Left ventricle myocardium superior (tissue), 1 donor: Measurements from ENCODE around the gene COL20A1. TPM values are rescaled to one million over a fixed set of nuclear protein-coding genes. Genes with fewer than 3 reads are reported as not detected.

Experiments
- ATAC-seq: fragments of 200-7000 bp; cut with Tn5 transposase; one replicate; pipeline ENCODE4 v1.9.1; 2020; ENCODE audit warnings: mild to moderate bottlenecking, moderate library complexity
- DNase-seq: peaks from one replicate; pipeline ENCODE4 v3.0.0-alpha.2; 2020
- intact Hi-C: fragments of 100-400 bp; cut with micrococcal nuclease; formaldehyde crosslinking; loops from one replicate; pipeline ENCODE4 v1.11.0; 2022
- total RNA-seq: library from RNA; stranded (reverse); fragmentation: NEBNext Ultra II Directional; extraction: Animal tissue kit (Norgen Biotek cat#: 25700); gene quantifications from one replicate; pipeline ENCODE4 v1.2.1, GENCODE V29; 2021
- donor health status: DM: no; HTN: yes; CAD: no; lungs with severe emphysema.

COL20A1 gene
- total RNA-seq, 1 donor from 2014 or later = not detected

DNA sequence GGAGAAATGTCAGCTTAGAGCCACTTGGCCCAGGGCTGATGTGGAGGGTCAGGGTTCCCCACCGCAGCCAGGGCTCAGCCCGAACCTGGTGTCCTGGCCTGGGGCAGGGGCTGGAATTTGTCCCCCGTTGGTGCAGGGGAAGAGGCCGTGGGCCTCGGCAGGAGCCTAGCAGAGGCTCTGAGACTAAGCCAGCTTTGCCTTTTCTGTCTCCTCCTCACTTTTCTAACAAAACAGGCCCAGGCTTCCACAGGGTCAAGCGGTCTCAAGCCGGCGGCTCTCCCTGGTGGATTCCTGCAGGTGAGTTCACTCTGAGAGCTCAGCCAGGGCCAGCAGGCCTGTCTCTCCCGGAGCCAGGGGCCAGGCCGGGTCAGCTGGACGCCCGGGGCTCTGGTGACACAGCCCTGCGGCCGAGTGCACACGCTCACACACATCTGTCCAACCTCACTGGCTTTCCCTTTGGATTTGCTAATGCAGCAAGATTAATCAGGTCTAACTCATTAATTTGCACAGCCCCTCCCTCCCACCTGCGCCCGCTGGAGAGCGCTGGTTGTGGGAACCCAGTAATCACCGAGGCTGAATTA is 71.1 kb downstream of the COL20A1 start:
- DNase-seq (peak; percentile 20), ATAC-seq (no peak)
- intact Hi-C loops = no loop called here

- intact Hi-C loops = no loop called here
- DNase-seq = no peak
- no peak for ATAC-seq
Measured at GRCh38 chr20:63364801-63365585, 72.0 kb downstream of the COL20A1 start.

DNA sequence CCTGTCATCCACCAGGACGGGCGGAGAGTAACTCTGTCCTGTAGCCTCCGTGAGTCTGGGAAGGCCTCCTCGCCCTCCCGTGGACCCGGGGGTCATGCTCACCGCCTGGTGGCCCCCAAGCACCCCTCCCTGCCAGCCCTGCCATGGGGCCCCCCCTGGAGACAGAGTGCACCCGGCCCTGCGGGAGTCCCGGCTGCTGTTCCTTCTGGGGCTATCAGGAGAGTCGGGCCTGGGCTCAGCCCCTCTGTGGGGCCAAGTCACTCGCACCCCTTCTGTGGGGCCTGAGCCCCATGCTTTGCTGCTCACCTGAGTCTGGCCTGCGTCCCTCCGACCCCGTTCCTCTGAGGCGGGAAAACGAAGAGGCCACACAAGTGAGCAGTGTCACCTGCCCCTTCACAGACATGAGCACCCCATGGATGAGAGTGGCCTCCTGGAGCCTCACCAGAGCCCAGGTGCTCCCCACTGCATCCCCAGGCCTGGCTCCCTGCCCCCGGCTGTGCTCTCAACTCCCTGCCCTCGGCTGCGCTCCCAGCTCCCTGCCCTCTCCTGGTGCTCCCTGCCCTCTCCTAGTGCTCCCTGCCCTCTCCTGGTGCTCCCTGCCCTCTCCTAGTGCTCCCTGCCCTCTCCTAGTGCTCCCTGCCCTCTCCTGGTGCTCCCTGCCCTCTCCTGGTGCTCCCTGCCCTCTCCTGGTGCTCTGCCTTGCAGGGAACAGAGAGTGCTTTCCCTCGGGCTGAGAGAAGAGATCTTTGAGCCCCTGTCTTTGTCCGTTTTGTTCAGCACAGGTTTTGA is 72.8 kb downstream of the COL20A1 start:
- no peak for ATAC-seq
- intact Hi-C loops = no loop called here
- no peak for DNase-seq

DNA sequence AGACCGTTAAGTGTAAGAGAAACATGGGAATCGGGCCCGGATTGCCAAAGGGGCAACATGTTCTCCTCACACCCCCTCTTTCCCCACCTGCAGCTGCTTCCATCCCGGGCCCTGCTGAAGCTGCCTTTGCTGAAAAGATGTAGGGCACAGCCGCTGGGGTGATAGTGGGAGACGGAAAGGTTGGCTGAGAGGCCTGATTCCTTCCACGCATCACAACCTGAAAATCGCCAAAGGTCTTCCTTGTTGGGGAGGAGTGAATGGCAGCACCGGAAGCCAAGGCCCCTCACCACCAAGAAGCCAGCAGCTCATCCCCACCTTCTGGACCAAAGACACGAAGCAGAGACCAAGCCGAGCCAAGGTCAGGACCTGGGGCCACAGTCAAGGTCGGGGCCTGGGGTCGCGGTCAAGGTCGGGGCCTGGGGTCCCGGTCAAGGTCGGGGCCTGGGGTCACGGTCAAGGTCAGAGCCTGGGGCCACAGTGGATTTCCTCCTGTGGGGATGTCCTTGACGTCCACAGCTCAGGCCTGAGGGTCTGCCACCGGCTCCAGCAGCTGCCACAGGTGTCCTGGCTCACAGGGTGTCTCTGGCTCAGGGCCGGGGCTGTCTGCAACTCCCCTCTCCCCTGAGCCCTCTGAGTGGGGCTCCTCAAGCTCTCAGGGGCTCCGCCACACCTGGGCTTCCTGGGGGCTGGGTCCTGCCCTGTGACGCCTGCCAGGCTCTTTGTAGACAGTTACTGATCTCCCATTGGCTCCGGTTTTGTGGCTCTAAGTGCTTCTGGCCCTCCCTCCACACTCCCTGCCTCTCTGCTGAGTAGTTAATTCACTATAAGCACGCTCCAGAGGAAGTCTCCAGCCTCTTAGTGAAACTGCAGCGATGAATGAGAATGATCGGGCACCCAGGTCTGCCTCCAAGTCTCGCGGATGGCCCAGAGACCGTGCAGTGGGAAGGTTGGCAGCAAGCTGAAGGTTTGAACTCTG is 73.7 kb downstream of the COL20A1 start:
- intact Hi-C loops = no loop called here
- DNase-seq = no peak
- ATAC-seq = no peak

GRCh38 chr20:63367446-63368055 is 74.6 kb downstream of the COL20A1 start:
- ATAC-seq = no peak
- DNase-seq = no peak
- intact Hi-C loops = no loop called here

- no peak for DNase-seq
- no peak for ATAC-seq
- intact Hi-C loops = no loop called here
Measured at GRCh38 chr20:63368151-63368550, 75.2 kb downstream of the COL20A1 start.

DNA sequence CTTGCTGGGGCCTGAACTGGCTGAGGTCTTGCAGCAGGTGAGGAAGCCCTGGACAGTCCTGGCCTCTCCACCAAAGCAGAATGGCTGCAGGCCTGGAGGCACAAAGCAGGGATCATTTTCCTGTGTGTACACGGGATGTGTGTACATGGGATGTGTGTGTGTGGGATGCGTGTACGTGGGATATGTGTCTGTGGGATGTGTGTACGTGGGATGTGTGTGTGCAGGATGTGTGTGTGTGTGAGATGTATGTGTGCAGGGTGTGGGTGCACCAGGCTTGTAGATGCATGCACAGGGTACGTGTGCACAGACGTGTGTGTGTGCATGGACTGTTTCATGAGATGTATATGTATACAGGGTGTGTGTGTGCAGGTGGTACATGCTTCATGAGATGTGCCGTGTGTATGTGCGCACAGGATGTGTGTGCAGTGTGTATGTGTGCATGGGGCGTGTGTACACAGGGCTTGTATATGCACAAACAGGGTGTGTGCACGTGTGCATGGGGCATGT is 76.1 kb downstream of the COL20A1 start:
- intact Hi-C loops = no loop called here
- ATAC-seq (no peak), DNase-seq (no peak)

GRCh38 chr20:63369724-63370617 is 77.0 kb downstream of the COL20A1 start:
- DNase-seq = no peak
- ATAC-seq = peak; percentile 43
- intact Hi-C loops = no loop called here

DNA sequence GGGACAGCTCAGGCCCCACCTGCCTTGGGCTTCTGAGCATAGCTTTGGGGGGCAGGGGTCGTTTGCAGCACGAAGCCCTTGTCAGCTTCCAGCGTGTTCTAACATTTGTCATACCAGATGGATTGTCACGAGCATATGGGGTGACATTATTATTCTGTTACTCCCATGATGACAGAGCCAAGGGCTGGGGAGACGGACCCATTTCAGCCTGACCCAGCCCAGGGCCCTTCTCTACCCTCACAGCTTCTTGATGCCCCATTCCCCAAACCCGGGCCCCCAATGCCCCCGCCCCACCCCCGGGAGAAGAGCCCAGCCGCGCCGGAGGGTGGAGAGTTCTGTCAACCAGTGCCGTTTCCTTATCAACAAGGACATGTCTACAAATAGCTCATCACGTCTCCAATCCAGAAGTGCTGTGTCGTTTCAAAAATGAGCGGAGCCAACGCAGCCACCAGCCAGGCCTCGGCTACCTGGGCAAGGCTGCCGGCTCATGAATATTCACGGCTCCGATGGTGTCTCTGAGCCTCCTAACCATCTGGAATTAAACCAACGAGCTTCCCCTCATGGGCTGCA is 77.7 kb downstream of the COL20A1 start:
- DNase-seq (peak; percentile 60), ATAC-seq (peak; percentile 87)
- intact Hi-C loops = no loop called here

- intact Hi-C loops = no loop called here
- ATAC-seq = peak; percentile 16
- DNase-seq = no peak
Measured at GRCh38 chr20:63371291-63371865, 78.4 kb downstream of the COL20A1 start.

DNA sequence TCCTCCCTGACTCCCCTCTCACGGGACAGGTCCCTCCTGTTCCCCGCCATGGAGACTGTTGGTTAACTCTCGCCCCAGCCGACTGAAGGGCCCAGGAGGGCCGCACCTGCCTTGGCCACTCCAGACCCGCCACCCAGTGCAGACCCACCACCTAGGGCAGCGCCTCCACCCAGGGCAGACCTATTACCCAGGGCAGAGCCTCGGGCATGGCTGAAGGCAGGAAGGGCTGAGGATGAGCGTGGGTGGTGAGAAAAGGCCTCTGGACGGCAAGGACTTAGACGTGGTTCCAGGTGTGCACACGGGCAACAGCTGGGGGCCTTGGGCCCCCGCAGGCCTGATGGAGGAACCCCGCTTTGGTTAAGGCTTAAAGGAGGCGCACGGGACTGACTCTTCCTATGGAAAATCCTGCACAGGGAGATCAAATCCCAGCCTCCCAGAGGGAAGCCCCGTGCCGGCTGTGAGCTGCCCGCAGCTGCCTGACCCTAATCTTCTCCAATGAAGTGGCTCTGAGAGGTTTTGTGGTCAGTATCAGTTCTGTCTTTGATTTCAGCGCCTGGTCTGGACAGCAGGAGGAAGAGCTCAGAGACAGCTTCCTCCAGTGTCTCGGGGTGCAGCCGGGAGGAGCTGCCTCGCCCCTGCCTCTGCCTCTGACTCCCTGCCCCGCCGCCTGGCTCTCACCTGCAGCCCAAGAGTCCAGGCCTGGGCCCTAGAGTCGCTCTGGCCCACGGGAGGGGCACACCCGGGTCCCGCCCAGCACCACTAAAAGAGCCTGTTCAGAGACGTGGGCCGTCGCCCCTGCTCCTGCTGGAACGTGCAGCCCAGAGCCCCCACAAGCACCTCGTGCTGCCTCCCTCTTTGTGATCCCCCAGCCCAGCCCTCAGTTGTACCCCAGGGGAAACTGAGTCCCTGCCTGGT is 80.2 kb downstream of the COL20A1 start:
- ATAC-seq (no peak), DNase-seq (no peak)
- intact Hi-C loops = no loop called here

- intact Hi-C loops = no loop called here
- ATAC-seq = no peak
- no peak for DNase-seq
Measured at GRCh38 chr20:63373996-63374395, 81.0 kb downstream of the COL20A1 start.

DNA sequence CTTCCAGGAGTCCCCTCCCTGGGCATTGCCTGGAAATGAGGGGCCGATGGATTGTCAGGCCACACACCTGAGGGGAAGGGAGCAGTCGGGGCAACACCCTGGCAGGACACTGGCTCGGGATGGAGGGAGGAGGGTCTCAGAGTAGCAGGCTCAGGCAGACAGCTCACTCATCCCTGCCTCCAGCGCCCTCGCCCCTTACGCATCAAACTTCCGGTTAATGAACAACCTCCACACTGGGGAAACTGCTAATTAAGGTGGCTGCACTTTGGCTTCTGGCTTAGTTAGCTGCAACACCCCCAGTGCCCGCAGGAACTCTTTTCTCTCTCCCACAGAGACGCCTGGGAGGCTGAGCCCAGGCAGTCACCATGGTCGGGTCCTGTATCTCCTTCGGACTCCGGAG is 81.5 kb downstream of the COL20A1 start:
- DNase-seq (no peak), ATAC-seq (no peak)
- intact Hi-C loops = no loop called here

DNA sequence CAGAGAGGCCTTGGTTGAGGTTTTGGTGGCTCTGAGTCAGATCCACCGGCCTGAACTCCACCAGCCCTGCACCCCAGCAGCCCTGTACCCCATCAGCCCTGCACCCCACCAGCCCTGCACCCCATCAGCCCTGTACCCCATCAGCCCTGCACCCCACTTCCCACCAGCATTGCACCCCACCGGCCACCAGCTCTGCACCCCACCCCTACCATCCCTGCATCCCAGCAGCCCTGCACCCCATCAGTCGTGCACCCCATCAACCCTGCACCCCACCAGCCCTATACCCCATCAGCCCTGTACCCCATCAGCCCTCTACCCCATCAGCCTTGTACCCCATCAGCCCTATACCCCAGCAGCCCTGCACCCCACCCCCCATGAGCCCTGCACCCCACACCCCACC is 82.5 kb downstream of the COL20A1 start:
- intact Hi-C loops = no loop called here
- DNase-seq (no peak), ATAC-seq (no peak)

- ATAC-seq (no peak), DNase-seq (no peak)
- intact Hi-C loops = no loop called here
Measured at GRCh38 chr20:63376283-63377250, 83.6 kb downstream of the COL20A1 start.
